GM21515 (cell line): Measurements from ENCODE around the gene NBAS.
"Not testable (repeated sequence)": the region's sequence is repeated elsewhere in the genome, so short reads cannot be mapped to it uniquely, and the experiment has no call there.

Experiments used
- ATAC-seq: cut with Tn5 transposase; IDR thresholded peaks from one replicate; pipeline ENCODE4 v1.9.1; 2021; ENCODE audit not compliant: unreplicated experiment

Gene NBAS

GRCh38 chr2:15561574-15562344 is 625 bp upstream of the NBAS start:
- peak; percentile 11 for ATAC-seq

GRCh38 chr2:15560140-15560987 is 770 bp downstream of the NBAS start:
- ATAC-seq = peak; percentile 37

DNA sequence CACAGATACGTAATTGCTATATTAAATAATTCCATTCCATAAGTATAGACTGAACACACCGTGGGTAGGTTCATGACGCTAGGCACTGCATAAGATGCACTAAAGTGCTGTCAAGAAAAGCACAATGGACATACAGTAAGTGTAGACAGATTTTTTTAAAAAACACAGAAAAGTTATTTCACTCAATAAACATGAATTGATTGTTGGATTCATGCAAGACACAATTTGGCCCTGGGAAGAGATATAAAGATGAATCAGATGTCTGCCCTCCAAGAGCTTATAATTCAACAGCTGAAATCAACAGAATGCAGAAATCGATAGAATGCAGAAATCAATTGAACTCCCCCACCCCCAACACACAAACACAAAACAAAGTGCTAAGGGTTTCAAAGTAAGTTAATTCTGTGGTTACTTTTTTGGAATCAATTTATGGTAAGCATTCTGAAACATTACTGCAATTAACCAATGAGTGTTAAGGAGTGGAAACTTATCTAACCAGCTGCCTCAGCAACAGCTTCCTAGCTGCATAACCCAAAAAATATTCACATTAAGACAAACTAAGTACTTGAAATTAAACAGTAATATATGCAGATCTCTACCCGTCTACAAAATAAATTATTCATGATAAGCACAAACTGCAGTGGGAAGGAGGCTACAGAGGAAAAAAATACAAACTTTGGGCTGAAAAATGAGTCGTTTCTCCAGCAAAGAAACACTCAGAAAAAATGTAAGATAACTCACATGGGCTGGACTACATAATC is 1.6 kb downstream of the NBAS start:
- no peak for ATAC-seq

GRCh38 chr2:15557887-15558311 is 3.2 kb downstream of the NBAS start:
- no peak for ATAC-seq

DNA sequence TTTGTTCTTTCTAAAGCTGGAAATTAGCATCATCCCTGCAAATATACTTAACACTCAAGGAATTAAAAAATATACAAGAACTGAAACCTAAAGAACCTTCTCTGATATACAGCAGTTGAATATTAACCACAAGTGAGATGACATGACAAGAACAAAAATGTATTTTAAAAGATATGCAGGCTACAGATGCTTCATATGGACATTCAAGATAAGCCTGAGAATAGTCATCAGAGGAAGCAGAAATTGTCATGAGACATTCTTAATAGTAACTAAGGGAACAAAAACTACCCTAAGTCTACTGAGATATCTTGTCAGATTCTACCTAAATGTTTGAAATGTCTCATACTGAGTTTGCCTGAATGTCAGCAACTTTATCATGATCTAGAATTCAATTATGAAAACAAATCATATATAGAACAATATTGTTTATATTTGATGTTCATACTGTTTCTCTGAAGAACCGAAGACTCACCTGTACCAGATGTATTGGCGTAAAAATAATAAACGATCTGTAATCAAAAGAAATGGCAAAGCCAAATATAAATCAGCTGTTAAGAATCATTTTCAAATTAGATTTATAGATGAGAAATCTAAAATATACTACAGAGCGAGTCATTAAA is 4.7 kb downstream of the NBAS start:
- ATAC-seq = no peak

- no peak for ATAC-seq
Measured at GRCh38 chr2:15555760-15556193, 5.4 kb downstream of the NBAS start.

- no peak for ATAC-seq
Measured at GRCh38 chr2:15554525-15555218, 6.5 kb downstream of the NBAS start.

DNA sequence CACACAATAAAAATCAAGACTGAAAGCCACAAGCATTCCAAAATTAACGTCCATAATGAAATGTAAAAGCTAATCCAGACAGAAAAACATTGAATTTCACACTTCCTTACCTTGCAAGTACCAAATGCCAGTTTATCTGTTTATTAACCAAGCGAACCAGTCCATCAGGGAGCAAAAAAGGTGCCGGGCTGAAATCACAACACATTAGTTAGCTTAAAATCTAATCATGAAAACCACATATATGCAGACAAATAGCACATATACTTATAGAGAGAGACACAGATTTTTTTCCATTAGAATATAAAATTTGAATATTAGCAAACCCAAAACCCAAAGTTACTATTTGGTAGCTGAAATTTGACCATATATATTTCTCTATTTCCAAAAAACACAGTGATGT is 7.2 kb downstream of the NBAS start:
- ATAC-seq = no peak

DNA sequence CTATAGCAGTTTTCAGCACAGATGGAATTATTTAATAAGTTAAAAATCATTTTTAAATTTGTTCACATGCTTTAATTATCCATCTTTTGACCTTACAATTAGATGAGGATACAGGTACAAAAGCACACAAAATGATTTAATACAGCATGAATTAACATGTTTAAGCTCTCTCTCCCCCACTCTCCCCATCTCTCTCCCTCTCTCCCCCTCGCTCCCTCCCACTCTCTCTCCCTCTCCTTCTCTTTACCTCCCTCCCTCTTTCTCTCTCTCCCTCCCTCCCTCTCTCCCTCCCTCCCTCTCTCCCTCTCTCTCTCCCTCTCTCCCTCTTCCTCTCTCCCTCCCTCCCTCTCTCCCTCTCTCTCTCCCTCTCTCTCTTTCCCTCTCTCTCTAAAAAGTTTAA is 7.6 kb downstream of the NBAS start:
- ATAC-seq = no peak

DNA sequence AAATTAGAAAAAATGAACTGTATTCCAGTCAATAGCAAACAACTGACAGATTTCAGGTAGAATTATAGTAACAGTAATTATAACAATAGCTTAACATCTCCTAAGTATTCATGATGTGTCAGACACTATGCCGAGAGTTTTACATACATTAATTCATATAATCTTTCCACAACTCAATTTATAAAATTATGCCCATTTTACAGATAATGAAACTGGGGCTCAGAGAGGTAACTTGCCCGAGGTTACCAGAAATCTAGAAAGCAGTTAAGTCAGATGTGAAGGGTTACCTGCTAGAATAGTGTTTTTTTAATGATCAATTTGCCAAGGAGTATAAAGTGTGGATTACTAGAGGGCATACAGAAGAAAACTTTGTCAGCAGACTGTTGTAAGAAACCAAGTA is 12.2 kb downstream of the NBAS start:
- ATAC-seq = no peak

- no peak for ATAC-seq
Measured at GRCh38 chr2:15547115-15547876, 13.8 kb downstream of the NBAS start.

DNA sequence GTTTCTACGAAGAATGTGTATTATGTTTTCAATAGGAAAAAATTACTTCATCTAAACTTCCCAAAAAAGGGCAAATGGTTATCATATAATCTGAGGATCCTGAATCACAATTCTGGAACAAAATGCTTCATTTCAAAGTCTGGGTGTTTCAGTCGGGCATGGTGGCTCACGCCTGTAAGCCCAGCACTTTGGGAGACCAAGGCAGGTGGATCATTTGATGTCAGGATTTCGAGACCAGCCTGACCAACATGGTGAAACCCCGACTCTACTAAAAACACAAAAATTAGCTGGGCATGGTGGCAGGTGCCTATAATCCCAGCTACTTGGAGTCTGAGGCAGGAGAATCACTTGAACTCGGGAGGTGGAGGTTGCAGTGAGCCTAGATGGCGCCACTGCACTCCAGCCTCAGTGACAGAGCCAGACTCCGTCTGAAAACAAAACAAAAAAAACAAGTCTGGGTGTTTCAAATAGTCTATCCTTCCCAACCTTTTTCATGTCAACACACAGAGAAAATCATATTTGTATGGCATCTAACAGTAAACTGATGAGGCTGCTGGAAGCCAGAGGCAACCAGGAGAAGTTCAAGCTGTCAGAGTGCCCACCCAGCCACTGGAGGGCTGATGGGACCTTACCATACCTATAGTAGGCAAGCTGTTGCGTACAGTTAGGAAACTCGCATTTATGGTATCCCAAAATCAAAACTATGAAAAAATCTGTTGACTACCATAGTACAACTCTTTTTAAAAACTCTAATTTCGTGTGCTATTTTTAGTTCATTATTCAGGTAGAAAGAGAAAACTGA is 14.6 kb downstream of the NBAS start:
- ATAC-seq = no peak

GRCh38 chr2:15544227-15544626 is 16.9 kb downstream of the NBAS start:
- ATAC-seq = no peak

- no peak for ATAC-seq
Measured at GRCh38 chr2:15543541-15543940, 17.6 kb downstream of the NBAS start.

GRCh38 chr2:15543053-15543452 is 18.1 kb downstream of the NBAS start:
- ATAC-seq = no peak

DNA sequence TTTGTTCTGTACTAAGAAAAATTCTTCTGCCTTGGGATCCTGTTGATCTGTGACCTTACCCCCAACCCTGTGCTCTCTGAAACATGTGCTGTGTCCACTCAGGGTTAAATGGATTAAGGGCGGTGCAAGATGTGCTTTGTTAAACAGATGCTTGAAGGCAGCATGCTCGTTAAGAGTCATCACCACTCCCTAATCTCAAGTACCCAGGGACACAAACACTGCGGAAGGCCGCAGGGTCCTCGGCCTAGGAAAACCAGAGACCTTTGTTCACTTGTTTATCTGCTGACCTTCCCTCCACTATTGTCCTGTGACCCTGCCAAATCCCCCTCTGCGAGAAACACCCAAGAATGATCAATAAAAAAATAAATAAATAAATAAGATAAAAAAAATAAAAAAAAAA is 18.9 kb downstream of the NBAS start:
- not testable (repeated sequence) for ATAC-seq

GRCh38 chr2:15540523-15540922 is 20.6 kb downstream of the NBAS start:
- not testable (repeated sequence) for ATAC-seq

DNA sequence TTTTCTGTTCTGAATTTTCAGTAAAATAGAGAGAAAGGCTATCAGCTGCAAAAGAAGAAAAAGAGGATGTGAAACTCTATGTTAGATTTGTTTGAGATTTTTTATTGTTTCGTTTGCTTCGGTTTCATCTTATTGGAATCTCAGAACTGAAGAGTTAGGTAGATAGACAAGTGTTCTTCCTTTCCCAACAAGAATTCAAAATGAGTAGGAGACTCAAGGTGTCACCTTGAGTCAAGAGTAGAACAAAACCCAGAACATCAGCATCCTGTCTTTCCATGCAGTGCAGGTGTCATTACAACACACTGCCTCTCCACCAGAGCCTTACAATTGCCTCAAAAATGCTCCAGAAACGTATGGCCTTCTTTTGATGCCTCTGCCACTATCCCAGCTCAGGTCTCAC is 21.1 kb downstream of the NBAS start:
- ATAC-seq = peak; percentile 88

GRCh38 chr2:15538792-15539191 is 22.3 kb downstream of the NBAS start:
- ATAC-seq = no peak
